A172 (cell line): ENCODE data around the gene TNFRSF1B. TPM values are rescaled to one million over a fixed set of nuclear protein-coding genes. Genes with fewer than 3 reads are reported as not detected.

ENCODE experiments used
- DNase-seq: peaks from one replicate; pipeline ENCODE4 v3.0.0-alpha.2; 2015; ENCODE audit warnings: low spot score
- total RNA-seq: library from RNA; depleted of rRNA; stranded (reverse); fragments of >200 nt; shearing (Covaris generic); gene quantifications from 2 replicates; pipeline ENCODE4 v1.2.3, GENCODE V29; 2014

TNFRSF1B gene
- total RNA-seq, 1 experiment from 2014 or later: not detected

DNA sequence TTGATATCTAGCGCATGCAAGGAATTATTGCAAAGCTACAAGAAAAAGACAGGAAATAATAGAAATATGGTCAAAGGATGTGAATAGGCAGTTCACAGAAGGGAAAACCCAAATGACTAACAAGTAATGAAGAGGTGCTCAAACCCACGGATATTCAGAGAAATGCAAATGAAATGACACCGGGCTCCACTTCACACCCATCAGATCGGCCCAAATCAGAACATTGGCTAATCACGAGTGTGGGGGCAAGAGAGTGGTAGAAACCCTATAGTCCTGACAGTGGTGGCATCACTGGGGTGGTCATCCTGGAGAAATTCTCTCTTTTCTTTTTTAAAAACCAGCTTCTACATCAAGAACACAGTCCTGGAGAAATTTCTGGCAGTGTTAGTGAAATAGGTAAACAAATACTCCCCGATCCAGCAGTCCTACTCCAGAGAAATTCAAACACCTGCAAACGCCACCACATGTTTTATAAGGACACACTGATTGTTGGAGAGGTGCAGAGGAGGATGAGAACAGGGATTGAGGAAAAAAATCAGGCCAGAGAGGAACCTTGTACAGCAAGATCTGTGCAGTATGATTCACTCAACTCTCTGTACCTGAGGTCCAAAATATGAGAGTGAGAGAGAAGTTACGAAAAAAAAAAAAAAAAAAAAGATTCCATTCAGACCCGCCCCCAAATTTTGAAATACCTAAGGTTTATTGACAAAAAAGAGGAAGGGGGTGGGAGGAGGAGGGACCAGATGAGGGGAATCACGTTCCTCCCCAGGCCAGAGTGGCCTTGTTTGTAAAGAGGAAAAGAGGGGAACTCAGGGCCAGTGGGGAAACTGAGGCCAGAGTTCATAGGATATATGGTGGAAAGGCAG, 9.2 kb upstream of the TNFRSF1B start:
- DNase-seq: no peak

GRCh38 chr1:12158357-12159092, 8.3 kb upstream of the TNFRSF1B start:
- DNase-seq: no peak

DNA sequence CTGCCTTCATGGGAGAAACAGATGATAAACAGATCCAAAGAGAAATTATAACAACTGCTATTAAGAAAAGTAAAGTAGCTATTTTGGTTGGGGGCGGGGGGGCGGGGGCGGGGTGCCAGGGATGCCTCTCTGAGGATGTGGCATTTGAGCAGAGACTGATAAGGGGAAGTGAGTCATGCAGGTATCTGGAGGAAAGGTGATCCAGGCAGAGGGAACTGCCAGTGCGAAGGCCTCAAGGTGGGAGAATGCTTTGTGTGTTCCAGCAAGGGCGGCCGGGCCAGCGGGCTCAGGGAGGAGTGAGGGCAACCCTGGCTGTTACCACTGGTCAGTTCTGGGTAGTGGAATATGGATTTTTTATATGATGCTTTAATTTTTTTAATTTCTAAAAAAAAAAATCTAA, 7.0 kb upstream of the TNFRSF1B start:
- no peak for DNase-seq

DNA sequence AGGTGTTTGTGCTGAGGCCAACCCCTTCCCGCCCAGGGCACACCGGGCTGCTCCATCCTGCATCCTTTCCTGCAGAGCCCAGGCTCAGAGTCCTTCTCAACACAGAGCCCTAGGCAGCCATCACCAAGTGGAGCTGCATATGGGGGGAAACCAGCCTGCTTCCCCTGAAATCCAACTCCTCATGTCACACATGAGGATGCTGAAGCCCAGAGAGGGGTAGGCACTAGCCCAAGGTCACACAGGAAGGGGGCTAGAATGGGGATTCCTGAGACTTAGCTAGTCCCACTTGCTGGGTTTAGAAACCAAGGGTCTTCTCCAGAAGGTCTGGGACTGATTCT, 5.5 kb upstream of the TNFRSF1B start:
- no peak for DNase-seq

- DNase-seq: peak; percentile 87
Measured at GRCh38 chr1:12161662-12162458, 4.9 kb upstream of the TNFRSF1B start.

DNA sequence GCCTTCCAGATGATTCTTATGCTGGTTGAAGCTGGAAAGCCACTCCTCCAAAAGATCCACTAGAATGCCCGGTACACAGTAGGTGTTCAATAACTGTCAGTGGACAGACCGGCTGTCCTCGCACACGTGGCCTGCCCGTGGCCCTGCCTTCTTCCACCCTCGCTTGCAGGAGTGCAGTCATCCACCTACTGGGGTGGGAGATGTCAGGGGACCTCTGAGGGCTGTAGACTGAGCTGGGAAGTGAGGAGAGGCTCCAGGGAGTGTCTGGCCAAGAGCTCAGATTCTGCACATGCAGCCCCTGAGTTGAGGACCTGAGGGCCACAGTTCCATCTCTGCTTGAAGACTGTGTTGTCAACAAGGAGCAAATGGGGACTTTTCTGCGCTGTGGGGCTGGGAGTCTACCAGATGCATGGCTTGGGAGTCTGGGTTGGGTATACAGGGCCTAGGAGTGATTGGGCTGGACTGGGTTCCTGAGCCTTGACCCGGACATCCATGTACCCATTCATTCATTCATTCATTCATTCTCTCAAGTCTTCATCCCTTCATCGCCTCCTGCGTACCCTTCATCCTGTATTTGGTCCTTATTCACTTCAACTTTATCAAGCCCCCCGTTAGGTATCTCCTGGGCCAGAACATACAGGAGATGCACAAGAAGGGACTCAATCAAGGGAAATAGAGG, 4.2 kb upstream of the TNFRSF1B start:
- no peak for DNase-seq

- no peak for DNase-seq
Measured at GRCh38 chr1:12163210-12163609, 3.6 kb upstream of the TNFRSF1B start.

DNA sequence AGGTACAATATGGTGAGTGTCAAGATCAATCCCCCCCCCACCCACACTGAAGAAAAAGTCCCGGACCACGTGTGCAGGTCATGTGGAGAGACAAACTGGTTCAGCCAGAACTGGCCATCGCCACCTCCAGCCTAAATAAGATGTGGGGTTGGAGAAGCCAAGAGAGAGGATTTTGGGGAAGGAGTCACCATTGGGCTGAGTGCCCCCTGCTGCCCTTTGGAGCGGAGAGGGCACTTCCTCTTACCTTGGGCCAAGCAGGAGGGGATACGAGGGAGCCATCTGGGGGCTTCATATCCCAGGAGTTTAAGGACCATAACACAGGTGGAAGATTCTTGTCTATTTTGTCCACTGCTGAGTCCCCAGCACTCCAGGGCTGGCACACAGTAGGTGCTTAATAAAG, 2.6 kb upstream of the TNFRSF1B start:
- no peak for DNase-seq

GRCh38 chr1:12165342-12165741, 1.4 kb upstream of the TNFRSF1B start:
- DNase-seq: no peak

- no peak for DNase-seq
Measured at GRCh38 chr1:12167493-12168429, 970 bp downstream of the TNFRSF1B start.

GRCh38 chr1:12168451-12169160, 1.8 kb downstream of the TNFRSF1B start:
- DNase-seq: no peak

- DNase-seq: no peak
Measured at GRCh38 chr1:12169442-12170135, 2.8 kb downstream of the TNFRSF1B start.

GRCh38 chr1:12170263-12170671, 3.5 kb downstream of the TNFRSF1B start:
- no peak for DNase-seq

DNA sequence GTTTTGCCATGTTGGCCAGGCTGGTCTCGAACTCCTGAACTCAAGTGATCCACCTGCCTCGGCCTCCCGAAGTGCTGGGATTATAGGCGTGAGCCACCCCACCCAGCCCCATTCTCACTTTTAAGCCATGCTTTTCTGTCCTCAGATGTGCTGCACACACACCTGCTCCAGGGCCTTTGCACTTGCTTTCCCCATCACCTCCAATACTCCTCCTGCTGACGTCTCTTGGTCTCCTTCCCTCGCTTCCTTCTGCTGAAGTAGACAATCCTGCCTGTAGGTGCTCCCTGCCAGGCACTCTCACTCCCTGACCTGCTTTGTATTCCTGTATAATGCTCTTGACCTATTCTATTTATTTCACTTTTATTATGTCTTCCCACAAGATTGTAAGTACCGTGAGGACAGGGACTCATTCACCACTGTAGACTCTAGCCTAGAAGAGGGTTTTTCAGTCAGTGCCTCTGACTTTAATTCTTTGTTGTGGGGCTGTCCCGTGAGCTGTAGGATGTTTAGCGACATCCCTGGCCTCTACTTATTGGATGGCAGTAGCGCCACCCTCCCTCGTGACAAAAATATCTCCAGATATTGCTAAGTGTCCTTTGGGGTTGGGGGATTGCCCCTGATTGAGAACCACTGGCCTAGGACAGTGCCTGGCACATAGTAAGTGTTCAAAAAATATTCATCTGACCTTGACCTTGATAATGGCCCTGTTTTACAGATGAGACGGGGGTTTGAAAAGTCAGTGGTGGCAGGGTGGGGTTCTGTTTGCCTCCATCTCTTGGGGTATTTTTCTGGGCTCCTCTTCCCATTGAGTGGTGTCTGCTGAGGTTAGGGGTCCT, 4.6 kb downstream of the TNFRSF1B start:
- DNase-seq: no peak

DNA sequence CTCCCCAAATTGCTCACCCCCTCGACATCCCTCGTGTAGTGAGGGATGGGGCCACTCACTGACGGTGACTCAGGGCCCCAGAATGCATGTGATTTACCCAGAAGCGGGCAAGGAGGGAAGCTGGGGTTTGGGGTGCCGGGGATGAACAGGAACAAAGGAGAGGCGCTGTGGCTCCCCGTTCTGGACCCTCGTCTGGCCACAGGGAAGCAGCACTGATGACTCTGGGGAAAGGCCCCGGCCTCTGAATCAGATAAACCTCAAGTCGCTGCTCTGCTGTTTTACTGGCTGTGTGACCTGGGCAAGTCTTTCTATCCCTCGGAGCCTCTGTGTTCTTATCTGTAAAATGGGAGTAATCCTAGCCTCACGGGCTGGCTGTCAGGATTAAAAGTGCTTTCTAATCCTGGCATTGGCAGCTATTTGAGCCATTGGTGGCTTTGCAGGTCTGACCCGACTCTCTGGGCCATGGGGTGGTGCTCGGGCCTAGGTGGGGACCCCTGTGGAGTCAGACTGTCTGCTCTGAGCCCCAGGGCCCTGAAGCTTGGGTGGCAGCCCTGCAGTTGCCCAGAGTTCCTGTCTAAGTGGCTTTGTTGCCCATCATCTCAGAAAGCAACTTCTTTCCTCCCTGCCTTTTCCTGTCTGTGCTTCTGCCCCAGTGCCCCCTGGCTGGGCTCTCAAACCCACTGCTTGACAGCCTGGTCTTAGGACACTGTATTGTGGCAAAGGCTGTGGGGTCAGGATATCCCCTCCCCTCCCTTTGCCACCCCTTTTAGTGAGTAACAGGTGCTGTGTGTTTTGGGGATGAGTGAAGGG, 5.5 kb downstream of the TNFRSF1B start:
- no peak for DNase-seq

DNA sequence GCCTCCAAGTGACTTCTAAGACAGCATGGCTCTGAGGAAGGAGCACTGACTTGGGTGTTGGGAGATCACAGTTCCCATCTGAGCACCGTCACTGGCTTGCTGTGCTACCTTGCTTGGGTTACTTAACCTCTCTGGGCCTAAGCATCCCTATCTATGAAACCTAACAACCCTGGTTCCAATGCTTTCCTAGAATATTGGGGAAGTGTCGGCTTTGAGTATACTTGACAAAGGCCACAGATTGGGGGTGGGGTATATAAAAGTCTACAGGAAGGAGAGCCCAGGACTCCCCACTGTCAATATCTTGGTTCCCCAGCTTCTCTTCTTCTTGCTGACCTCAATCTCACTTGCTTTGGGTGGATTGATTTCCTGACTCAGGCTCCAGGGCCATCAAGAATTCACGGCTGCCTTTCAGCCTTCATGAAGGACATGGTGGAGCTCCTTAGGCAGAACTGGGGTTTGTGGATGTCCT, 6.3 kb downstream of the TNFRSF1B start:
- DNase-seq: no peak

DNA sequence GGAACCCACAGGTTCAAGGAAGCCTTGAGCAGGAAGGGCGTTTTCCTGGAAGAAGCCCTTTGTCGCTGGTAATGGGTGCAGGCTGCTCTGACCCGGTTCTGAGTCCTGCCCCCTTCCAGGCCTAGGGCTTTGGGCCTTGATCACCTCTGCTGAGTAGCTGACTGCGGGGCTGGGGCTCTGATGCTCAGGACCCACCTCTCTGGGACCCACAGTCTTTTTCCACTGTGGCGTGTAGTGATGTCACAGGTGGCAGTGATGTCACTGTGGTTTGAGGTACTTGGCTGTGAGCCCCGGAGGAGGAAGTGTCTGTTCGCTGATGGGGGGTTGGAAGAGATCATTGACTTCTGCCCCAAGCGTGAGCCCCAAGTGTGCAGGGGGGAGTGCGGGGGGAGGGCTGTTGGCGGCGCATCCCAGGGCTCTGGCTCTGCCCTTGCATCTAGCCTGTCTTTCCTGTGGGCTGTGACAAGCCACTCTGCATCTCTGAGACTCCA, 6.9 kb downstream of the TNFRSF1B start:
- no peak for DNase-seq
